ENCODE data around the gene MAP3K4. TPM values are rescaled to one million over a fixed set of nuclear protein-coding genes. Genes with fewer than 3 reads are reported as not detected.

Gene MAP3K4
- total and polyA plus RNA-seq, 2 of the 8 experiments (the other 6 are each of a cell fraction or from before 2014, with no cell fraction given): 16.6 to 51.6 TPM

GRCh38 chr6:161136655-161137054 is 145.1 kb downstream of the MAP3K4 start:
- Histone ChIP-seq H2BK120ac (replicated peaks; ENCODE audit: low read depth, low read length) (no peak overlapping the region), H3K56ac (replicated peaks; ENCODE audit: insufficient read length, low read depth, low read length) (no peak overlapping the region), H3K14ac (ENCODE audit: insufficient read length) (no peak overlapping the region), H3K4ac (replicated peaks; ENCODE audit: insufficient read length, low read depth, low read length) (no peak overlapping the region), H2AK5ac (ENCODE audit: low read depth, low read length) (no peak overlapping the region), H4K5ac (ENCODE audit: insufficient read length, low read depth, low read length) (no peak overlapping the region), H3K23ac (ENCODE audit: insufficient read length) (no peak overlapping the region), H4K91ac (replicated peaks; ENCODE audit: insufficient read length, low read length) (no peak overlapping the region), H3K4me2 (ENCODE audit: insufficient read depth in 1 of 2, low read depth in 2 of 2, low read length in 2 of 2) (no peak overlapping the region), H2BK15ac (ENCODE audit: low read length) (no peak overlapping the region), H2BK12ac (ENCODE audit: low read depth, low read length) (no peak overlapping the region), H3K79me1 (ENCODE audit: low read depth, low read length) (no peaks in the 10 kb centered on the region), H3K9ac (replicated peaks in 1 of 4; ENCODE audit: extremely low read depth in 1 of 4, low read depth in 3 of 4, low read length in 3 of 4) (no peak overlapping the region), H3K79me2 (ENCODE audit: control insufficient read depth in 1 of 2, insufficient read depth in 2 of 2, low read length in 2 of 2) (no peaks in the 10 kb centered on the region), H3K4me1 (replicated peaks in 1 of 4; ENCODE audit: control insufficient read depth in 3 of 4, insufficient read depth in 4 of 4, low read length in 3 of 4) (no peaks in the 10 kb centered on the region), H3K18ac (ENCODE audit: extremely low read depth, low read length) (no peak overlapping the region), H3K9me3 (ENCODE audit: insufficient read depth in 2 of 2, low read depth in 1 of 2, low read length in 1 of 2) (peaks cover 0 to 5% of the 10 kb centered on the region in 2 experiments; a peak in 2 of 4 replicates), H3K4me3 (ENCODE audit: extremely low read depth in 1 of 4, insufficient read depth in 2 of 4, low read depth in 3 of 4, low read length in 4 of 4) (no peak overlapping the region), H3K27ac (ENCODE audit: low read depth, low read length) (no peak overlapping the region), H4K20me1 (replicated peaks in 1 of 2; ENCODE audit: control insufficient read depth in 1 of 2, insufficient read depth in 2 of 2, low read length in 2 of 2) (peaks cover 0 to 7% of the 10 kb centered on the region in 2 experiments), H2AFZ (ENCODE audit: low read length) (no peak overlapping the region), H4K8ac (ENCODE audit: extremely low read depth, insufficient read depth, low read length) (no peak overlapping the region), H2BK20ac (ENCODE audit: low read length) (no peak overlapping the region), H3K36me3 (ENCODE audit: control insufficient read depth in 2 of 4, insufficient read depth in 4 of 4, low read length in 3 of 4) (peaks cover 2 to 26% (median 14%) of the 10 kb centered on the region in 4 experiments; a peak in 4 of 8 replicates), H2BK5ac (ENCODE audit: low read depth, low read length) (no peak overlapping the region), H3K23me2 (ENCODE audit: low read depth, low read length) (no peaks in the 10 kb centered on the region), H3K27me3 (replicated peaks in 1 of 4; ENCODE audit: control insufficient read depth in 3 of 4, extremely low read depth in 1 of 4, insufficient read depth in 3 of 4, low read length in 3 of 4) (no peaks in the 10 kb centered on the region)
- FAIRE-seq (no peak), DNase-seq (ENCODE audit: low read depth in 1 of 2, low spot score in 2 of 2) (no peak)
- ChIA-PET CTCF (ENCODE audit: partially characterized antibody) (interaction anchor here (0.5 to 5.0 kb wide), 4 partner anchors 14 to 237 kb away, joined by 3 to 77 read pairs (median 17); no protein-coding TSS in a partner anchor), POLR2A (ENCODE audit: partially characterized antibody) (interaction anchor here (0.8 to 1.6 kb wide), 2 partner anchors 10 to 137 kb away, joined by 3 to 4 read pairs; partner anchors contain the start of gene AGPAT4)
- 98% methylated on average over 11 of the region's 11 CpGs; no CpG with 5 or more reads in 1 of the 2 experiments for WGBS, 2 experiments (ENCODE audit: extremely low coverage in 1 of 2, insufficient coverage in 1 of 2, insufficient read length in 1 of 2, insufficient replicate concordance in 2 of 2, low coverage in 1 of 2, low lambda C conversion rate in 2 of 2, missing lambda C conversion rate in 1 of 2)
- TF ChIP-seq SIN3A (conservative IDR thresholded peaks at IDR 0.05 in 1 of 2, IDR thresholded peaks at IDR 0.05 in 1 of 2; ENCODE audit: low read depth in 1 of 2, low read length in 2 of 2): no peak
- TF ChIP-seq TAF1 (IDR thresholded peaks at IDR 0.05; ENCODE audit: low read depth, low read length): no peak
- TF ChIP-seq BRCA1 (IDR thresholded peaks at IDR 0.05; ENCODE audit: low read depth, low read length): no peak
- TF ChIP-seq SP2 (IDR thresholded peaks at IDR 0.05; ENCODE audit: low read length): no peak
